Osteocyte (in vitro differentiated cells): Measurements from ENCODE around the gene ITIH2. TPM values are rescaled to one million over a fixed set of nuclear protein-coding genes. Genes with fewer than 3 reads are reported as not detected.

Source experiments
- DNase-seq: peaks from one replicate; pipeline ENCODE4 v3.0.0; 2021; ENCODE audit warnings: mixed read lengths; ENCODE audit not compliant: unreplicated experiment; ENCODE audit errors: extremely low spot score
- H3K27ac Mint-ChIP-seq: one replicate; pipeline ENCODE4 v1.8.0; 2021; ENCODE audit warnings: mild to moderate bottlenecking, mixed read lengths; ENCODE audit not compliant: unreplicated experiment
- H3K27me3 Mint-ChIP-seq: one replicate; pipeline ENCODE4 v1.8.0; 2021; ENCODE audit warnings: mixed read lengths; ENCODE audit not compliant: unreplicated experiment
- H3K36me3 Mint-ChIP-seq: one replicate; pipeline ENCODE4 v1.8.0; 2021; ENCODE audit warnings: mixed read lengths; ENCODE audit not compliant: unreplicated experiment
- H3K4me1 Mint-ChIP-seq: one replicate; pipeline ENCODE4 v1.8.0; 2021; ENCODE audit warnings: mixed read lengths; ENCODE audit not compliant: unreplicated experiment
- H3K4me3 Mint-ChIP-seq: one replicate; pipeline ENCODE4 v1.8.0; 2021; ENCODE audit warnings: mild to moderate bottlenecking, moderate library complexity, mixed read lengths; ENCODE audit not compliant: unreplicated experiment
- H3K9me3 Mint-ChIP-seq: one replicate; pipeline ENCODE4 v1.8.0; 2021; ENCODE audit warnings: mixed read lengths; ENCODE audit not compliant: unreplicated experiment
- CTCF ChIP-seq: fragments of 200-600 bp; sonication (generic); IDR thresholded peaks from 2 replicates; pipeline ENCODE4 v1.5.0; 2021; ENCODE audit warnings: antibody characterized with exemption, mild to moderate bottlenecking, moderate library complexity
- total RNA-seq: library from RNA; stranded (reverse); gene quantifications from 2 replicates; pipeline ENCODE4 v1.2.1, GENCODE V29; 2021

ITIH2 gene
- total RNA-seq, 1 donor from 2014 or later, result not detected

- peak overlapping the region; percentile 37 for H3K27ac Mint-ChIP-seq
- peaks cover 57% of the 10 kb centered on the region for H3K4me1 Mint-ChIP-seq
- H3K9me3 Mint-ChIP-seq, result no peaks in the 10 kb centered on the region
- H3K27me3 Mint-ChIP-seq, result no peaks in the 10 kb centered on the region
- no peak overlapping the region for H3K4me3 Mint-ChIP-seq
- DNase-seq, result no peak
- no peak for TF ChIP-seq CTCF
- H3K36me3 Mint-ChIP-seq, result peaks cover 8% of the 10 kb centered on the region
These were observed 86.3 kb downstream of the ITIH2 start for GRCh38 chr10:7789390-7789789.

GRCh38 chr10:7792541-7792940 lies 89.4 kb downstream of the ITIH2 start:
- H3K4me1 Mint-ChIP-seq, result peaks cover 61% of the 10 kb centered on the region
- no peak overlapping the region for H3K27ac Mint-ChIP-seq
- peaks cover 19% of the 10 kb centered on the region for H3K36me3 Mint-ChIP-seq
- DNase-seq, result no peak
- TF ChIP-seq CTCF, result no peak
- H3K27me3 Mint-ChIP-seq, result no peaks in the 10 kb centered on the region
- no peak overlapping the region for H3K4me3 Mint-ChIP-seq
- no peaks in the 10 kb centered on the region for H3K9me3 Mint-ChIP-seq

GRCh38 chr10:7794251-7795026 lies 91.3 kb downstream of the ITIH2 start:
- TF ChIP-seq CTCF, result no peak
- no peaks in the 10 kb centered on the region for H3K27me3 Mint-ChIP-seq
- H3K9me3 Mint-ChIP-seq, result no peaks in the 10 kb centered on the region
- no peak overlapping the region for H3K4me3 Mint-ChIP-seq
- H3K4me1 Mint-ChIP-seq, result peaks cover 55% of the 10 kb centered on the region
- DNase-seq, result no peak
- peaks cover 27% of the 10 kb centered on the region for H3K36me3 Mint-ChIP-seq
- H3K27ac Mint-ChIP-seq, result no peak overlapping the region

GRCh38 chr10:7795605-7796004 lies 92.5 kb downstream of the ITIH2 start:
- peaks cover 45% of the 10 kb centered on the region for H3K4me1 Mint-ChIP-seq
- H3K27me3 Mint-ChIP-seq, result no peaks in the 10 kb centered on the region
- no peak overlapping the region for H3K27ac Mint-ChIP-seq
- H3K4me3 Mint-ChIP-seq, result no peak overlapping the region
- no peak for TF ChIP-seq CTCF
- peaks cover 34% of the 10 kb centered on the region for H3K36me3 Mint-ChIP-seq
- no peak for DNase-seq
- H3K9me3 Mint-ChIP-seq, result no peaks in the 10 kb centered on the region

GRCh38 chr10:7797582-7797981 lies 94.5 kb downstream of the ITIH2 start:
- Mint-ChIP-seq H3K27me3 (no peaks in the 10 kb centered on the region), H3K9me3 (no peaks in the 10 kb centered on the region), H3K4me3 (no peak overlapping the region), H3K27ac (peak overlapping the region; percentile 80), H3K4me1 (peaks cover 27% of the 10 kb centered on the region), H3K36me3 (peaks cover 45% of the 10 kb centered on the region)
- no peak for DNase-seq
- no peak for TF ChIP-seq CTCF

Other genes with a start within 250 kb of the ITIH2 start
- gene ITIH5, start 36.4 kb upstream of the ITIH2 start, total RNA-seq, result 0.35 and 0.39 TPM in 2 replicates
- gene KIN, start 84.7 kb downstream of the ITIH2 start, total RNA-seq, result 10.9 and 11.2 TPM in 2 replicates
- 132 and 133 TPM in 2 replicates for gene ATP5F1C, start 84.9 kb downstream of the ITIH2 start, total RNA-seq
- gene TAF3, start 115.2 kb downstream of the ITIH2 start, total RNA-seq, result 8.0 and 9.1 TPM in 2 replicates